Measurements from ENCODE around the gene GABBR2.

- no peak for TF ChIP-seq CTCF (IDR thresholded peaks at IDR 0.05; ENCODE audit: low read length)
- no peak for TF ChIP-seq EZH2 (optimal IDR thresholded peaks at IDR 0.05; ENCODE audit: low read depth, low read length)
- TF ChIP-seq EZH2phosphoT487 (IDR thresholded peaks at IDR 0.05; ENCODE audit: low read length): no peak
These were observed 31.6 kb upstream of the GABBR2 start for GRCh38 chr9:98740226-98740881.

All from MM.1S (cell line).